ENCODE data around the gene OR52H1.
"Not testable (repeated sequence)": the region's sequence is repeated elsewhere in the genome, so short reads cannot be mapped to it uniquely, and the experiment has no call there.

Gene OR52H1

GRCh38 chr11:5548440-5548839 is at the start of gene OR52H1:
Gene OR52H1, minus strand, starts transcription at chr11:5548540. Its CDS starts 3,035 bp downstream, at chr11:5545505.
- DNase-seq (ENCODE audit: low spot score), result no peak

- DNase-seq (ENCODE audit: low spot score), result no peak
Observed at GRCh38 chr11:5597953-5598352, 49.6 kb upstream of the OR52H1 start.

GRCh38 chr11:5596607-5597201 is 48.4 kb upstream of the OR52H1 start, which contains the start of gene TRIM6:
Gene TRIM6, plus strand, starts transcription at chr11:5596637. Its CDS starts 261 bp downstream, at chr11:5596898.
- DNase-seq (ENCODE audit: low spot score), result no peak

GRCh38 chr11:5593146-5593545 is 44.8 kb upstream of the OR52H1 start:
- no peak for DNase-seq (ENCODE audit: low spot score)

- no peak for DNase-seq (ENCODE audit: low spot score)
Observed at GRCh38 chr11:5592615-5593014, 44.3 kb upstream of the OR52H1 start.

GRCh38 chr11:5591613-5592012 is 43.3 kb upstream of the OR52H1 start:
- no peak for DNase-seq (ENCODE audit: low spot score)

- DNase-seq (ENCODE audit: low spot score), result not testable (repeated sequence)
Observed at GRCh38 chr11:5589906-5590305, 41.6 kb upstream of the OR52H1 start.

GRCh38 chr11:5584458-5584857 is 36.1 kb upstream of the OR52H1 start:
- not testable (repeated sequence) for DNase-seq (ENCODE audit: low spot score)

- DNase-seq (ENCODE audit: low spot score), result no peak
Observed at GRCh38 chr11:5581014-5581413, 32.7 kb upstream of the OR52H1 start.

- no peak for DNase-seq (ENCODE audit: low spot score)
Observed at GRCh38 chr11:5580577-5580976, 32.2 kb upstream of the OR52H1 start, which contains the start of gene OR52B6. Gene OR52B6, plus strand, starts transcription at chr11:5580877. Its CDS starts 0 bp downstream, at chr11:5580877.

- no peak for DNase-seq (ENCODE audit: low spot score)
Observed at GRCh38 chr11:5577101-5577500, 28.8 kb upstream of the OR52H1 start.

- no peak for DNase-seq (ENCODE audit: low spot score)
Observed at GRCh38 chr11:5575152-5575551, 26.8 kb upstream of the OR52H1 start.

- no peak for DNase-seq (ENCODE audit: low spot score)
Observed at GRCh38 chr11:5574654-5575053, 26.3 kb upstream of the OR52H1 start.

GRCh38 chr11:5564259-5565019 is 16.1 kb upstream of the OR52H1 start:
- DNase-seq (ENCODE audit: low spot score), result no peak

GRCh38 chr11:5557751-5558150 is 9.4 kb upstream of the OR52H1 start:
- DNase-seq (ENCODE audit: low spot score), result no peak

- no peak for DNase-seq (ENCODE audit: low spot score)
Observed at GRCh38 chr11:5556596-5557188, 8.4 kb upstream of the OR52H1 start.

- DNase-seq (ENCODE audit: low spot score), result no peak
Observed at GRCh38 chr11:5553343-5553742, 5.0 kb upstream of the OR52H1 start.

- no peak for DNase-seq (ENCODE audit: low spot score)
Observed at GRCh38 chr11:5550440-5551095, 2.2 kb upstream of the OR52H1 start.

- no peak for DNase-seq (ENCODE audit: low spot score)
Observed at GRCh38 chr11:5547982-5548381, 358 bp downstream of the OR52H1 start.

- DNase-seq (ENCODE audit: low spot score), result no peak
Observed at GRCh38 chr11:5546457-5546856, 1.9 kb downstream of the OR52H1 start.

- DNase-seq (ENCODE audit: low spot score), result no peak
Observed at GRCh38 chr11:5541427-5541826, 6.9 kb downstream of the OR52H1 start.

- DNase-seq (ENCODE audit: low spot score), result no peak
Observed at GRCh38 chr11:5536482-5536881, 11.9 kb downstream of the OR52H1 start.

- no peak for DNase-seq (ENCODE audit: low spot score)
Observed at GRCh38 chr11:5534046-5534445, 14.3 kb downstream of the OR52H1 start.
